MM.1S (cell line): ENCODE data around the gene RIPK4.

Source experiments
- DNase-seq: peaks from one replicate; pipeline ENCODE4 v3.0.0-alpha.2; 2015
- H2AFZ ChIP-seq: fragments of 300-600 bp; sonication (generic); 2 replicates; pipeline ENCODE4 v1.6.0; 2016; ENCODE audit warnings: antibody characterized with exemption, low read length
- H3F3A ChIP-seq: fragments of 300-600 bp; sonication (generic); 2 replicates; pipeline ENCODE4 v1.6.1; 2016; ENCODE audit warnings: mild to moderate bottlenecking, antibody characterized with exemption, low read length, moderate library complexity, mixed read lengths; ENCODE audit not compliant: insufficient read depth
- H3K27ac ChIP-seq: fragments of 300-600 bp; sonication (generic); 2 replicates; pipeline ENCODE4 v1.5.1; 2016; ENCODE audit warnings: mild to moderate bottlenecking, low read length
- H3K27me3 ChIP-seq: fragments of 300-600 bp; sonication (generic); replicated peaks from 2 replicates; pipeline ENCODE4 v1.6.0; 2016; ENCODE audit warnings: low read length; ENCODE audit not compliant: insufficient read depth
- H3K36me3 ChIP-seq: fragments of 300-600 bp; sonication (generic); replicated peaks from 2 replicates; pipeline ENCODE4 v1.6.1; 2016; ENCODE audit warnings: mild to moderate bottlenecking, low read length, mixed read lengths; ENCODE audit not compliant: insufficient read depth
- H3K4me1 ChIP-seq: fragments of 300-600 bp; sonication (generic); 2 replicates; pipeline ENCODE4 v1.6.1; 2016; ENCODE audit warnings: low read length, mixed read lengths
- H3K4me2 ChIP-seq: fragments of 300-600 bp; sonication (generic); 2 replicates; pipeline ENCODE4 v1.6.0; 2016; ENCODE audit warnings: low read depth, low read length
- H3K4me3 ChIP-seq: fragments of 300-600 bp; sonication (generic); 2 replicates; pipeline ENCODE4 v1.5.1; 2016; ENCODE audit warnings: low read length, mixed read lengths
- H3K79me2 ChIP-seq: fragments of 300-600 bp; sonication (generic); 2 replicates; pipeline ENCODE4 v1.6.1; 2016; ENCODE audit warnings: mixed run types, low read length, mixed read lengths
- H3K9ac ChIP-seq: fragments of 300-600 bp; sonication (generic); 2 replicates; pipeline ENCODE4 v1.6.1; 2016; ENCODE audit warnings: low read length, mixed read lengths
- H3K9me2 ChIP-seq: fragments of 300-600 bp; sonication (generic); replicated peaks from 2 replicates; pipeline ENCODE4 v1.6.1; 2016; ENCODE audit warnings: mild to moderate bottlenecking, low read length, mixed read lengths; ENCODE audit not compliant: insufficient read depth
- H3K9me3 ChIP-seq: fragments of 300-600 bp; sonication (generic); replicated peaks from 2 replicates; pipeline ENCODE4 v1.6.1; 2016; ENCODE audit warnings: mild to moderate bottlenecking, low read length, mixed read lengths; ENCODE audit not compliant: insufficient read depth
- H4K20me1 ChIP-seq: fragments of 300-600 bp; sonication (generic); 2 replicates; pipeline ENCODE4 v1.6.1; 2016; ENCODE audit warnings: mild to moderate bottlenecking, low read length, moderate library complexity, mixed read lengths; ENCODE audit not compliant: insufficient read depth
- EZH2 ChIP-seq: fragments of 300-600 bp; sonication (generic); optimal IDR thresholded peaks from 2 replicates; pipeline ENCODE3; 2017; ENCODE audit warnings: low read depth, mild to moderate bottlenecking, antibody characterized with exemption, low read length, mixed read lengths
- EZH2phosphoT487 ChIP-seq: fragments of 300-600 bp; sonication (generic); IDR thresholded peaks from 2 replicates; pipeline ENCODE4 v1.6.1; 2018; ENCODE audit warnings: antibody characterized with exemption, low read length
- TF ChIP-seq, protein P1 (sequence below): fragments of 300-600 bp; sonication (generic); IDR thresholded peaks from 2 replicates; pipeline ENCODE4 v1.5.1; 2016; ENCODE audit warnings: antibody characterized with exemption, low read length, mixed read lengths

Gene RIPK4

DNA sequence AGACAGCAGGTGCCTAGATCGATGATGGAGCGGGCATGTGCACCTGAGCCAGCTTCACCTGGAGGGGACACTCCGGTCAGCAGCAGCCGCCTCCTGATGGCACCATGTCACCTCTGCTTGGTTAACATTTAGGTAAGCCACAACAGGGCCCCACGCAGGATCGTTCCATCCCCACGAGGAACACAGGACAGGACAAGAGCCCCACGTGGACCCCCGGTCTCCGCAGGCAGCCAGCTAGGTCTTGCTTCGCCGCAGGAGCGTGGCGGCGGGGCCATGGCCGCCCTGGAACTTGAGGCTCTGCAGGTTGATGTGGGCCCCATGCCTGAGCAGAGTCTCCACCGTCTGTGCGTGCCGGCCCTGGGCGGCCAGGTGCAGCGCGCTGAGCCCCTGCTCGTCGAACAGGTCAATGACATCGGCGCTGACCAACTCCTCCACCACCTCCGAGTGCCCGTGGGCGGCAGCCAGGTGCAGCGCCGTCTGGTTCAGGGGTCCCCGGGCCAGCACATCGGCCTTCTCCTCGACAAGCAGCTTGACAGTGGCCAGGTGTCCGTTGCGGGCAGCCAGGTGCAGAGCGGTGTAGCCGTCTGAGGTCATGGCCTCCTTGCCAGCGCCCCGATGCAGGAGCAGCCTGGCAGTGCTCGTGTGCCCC lies 26.1 kb downstream of the RIPK4 start:
- H3K36me3 ChIP-seq, result no peaks in the 10 kb centered on the region
- no peak overlapping the region for H3K9ac ChIP-seq
- TF ChIP-seq EZH2 (no peak), EZH2phosphoT487 (no peak)
- TF ChIP-seq, protein P1, sequence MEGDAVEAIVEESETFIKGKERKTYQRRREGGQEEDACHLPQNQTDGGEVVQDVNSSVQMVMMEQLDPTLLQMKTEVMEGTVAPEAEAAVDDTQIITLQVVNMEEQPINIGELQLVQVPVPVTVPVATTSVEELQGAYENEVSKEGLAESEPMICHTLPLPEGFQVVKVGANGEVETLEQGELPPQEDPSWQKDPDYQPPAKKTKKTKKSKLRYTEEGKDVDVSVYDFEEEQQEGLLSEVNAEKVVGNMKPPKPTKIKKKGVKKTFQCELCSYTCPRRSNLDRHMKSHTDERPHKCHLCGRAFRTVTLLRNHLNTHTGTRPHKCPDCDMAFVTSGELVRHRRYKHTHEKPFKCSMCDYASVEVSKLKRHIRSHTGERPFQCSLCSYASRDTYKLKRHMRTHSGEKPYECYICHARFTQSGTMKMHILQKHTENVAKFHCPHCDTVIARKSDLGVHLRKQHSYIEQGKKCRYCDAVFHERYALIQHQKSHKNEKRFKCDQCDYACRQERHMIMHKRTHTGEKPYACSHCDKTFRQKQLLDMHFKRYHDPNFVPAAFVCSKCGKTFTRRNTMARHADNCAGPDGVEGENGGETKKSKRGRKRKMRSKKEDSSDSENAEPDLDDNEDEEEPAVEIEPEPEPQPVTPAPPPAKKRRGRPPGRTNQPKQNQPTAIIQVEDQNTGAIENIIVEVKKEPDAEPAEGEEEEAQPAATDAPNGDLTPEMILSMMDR, result no peak
- H3K4me2 ChIP-seq, result no peak overlapping the region
- no peaks in the 10 kb centered on the region for H3K9me2 ChIP-seq
- no peaks in the 10 kb centered on the region for H3F3A ChIP-seq
- H3K27ac ChIP-seq, result no peak overlapping the region
- no peak for DNase-seq
- H3K27me3 ChIP-seq, result peaks cover 98% of the 10 kb centered on the region
- H2AFZ ChIP-seq, result no peak overlapping the region
- no peaks in the 10 kb centered on the region for H3K9me3 ChIP-seq
- H3K4me3 ChIP-seq, result no peak overlapping the region
- no peaks in the 10 kb centered on the region for H4K20me1 ChIP-seq
- no peaks in the 10 kb centered on the region for H3K79me2 ChIP-seq
- no peaks in the 10 kb centered on the region for H3K4me1 ChIP-seq

DNA sequence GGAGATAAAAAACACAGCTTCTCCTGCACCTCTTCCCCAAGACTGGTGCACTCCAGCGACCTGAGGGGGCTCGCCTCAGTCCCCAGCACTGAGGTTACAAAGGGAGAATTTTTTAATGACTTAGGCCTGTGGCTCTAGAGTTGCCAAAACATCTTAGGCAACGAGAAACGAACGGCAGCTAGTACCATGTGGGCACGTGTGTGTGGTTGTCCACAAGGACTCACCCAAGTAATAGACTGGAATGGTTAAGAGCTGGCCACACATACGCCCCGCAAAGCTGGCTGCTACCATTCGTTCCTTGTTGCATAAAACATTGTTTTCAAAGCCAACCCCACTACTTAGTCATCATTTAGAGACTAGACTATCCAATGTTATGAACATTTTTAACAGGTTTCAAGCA lies 26.9 kb downstream of the RIPK4 start:
- TF ChIP-seq, protein P1, result no peak
- no peak for TF ChIP-seq EZH2phosphoT487
- no peak for TF ChIP-seq EZH2
- H3K36me3 ChIP-seq, result no peaks in the 10 kb centered on the region

DNA sequence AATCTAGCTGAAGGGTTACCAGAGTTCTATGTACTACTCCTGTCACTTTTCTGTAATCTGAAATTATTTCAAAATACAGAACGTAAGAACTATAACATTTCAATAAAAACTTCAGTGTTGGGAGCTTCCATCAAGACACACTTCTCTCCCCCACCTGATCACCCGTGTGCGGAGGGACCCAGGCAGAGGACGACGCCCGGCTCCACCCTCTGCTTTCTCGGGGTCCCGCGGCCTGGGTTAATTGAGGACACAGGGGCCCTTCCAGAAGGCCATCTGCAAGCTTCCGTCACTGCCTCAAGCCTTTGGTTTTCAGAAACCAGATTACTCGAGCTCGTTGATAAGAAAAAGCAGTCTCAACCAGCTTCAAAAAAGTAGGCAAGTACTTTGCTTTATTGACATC lies 27.8 kb downstream of the RIPK4 start:
- TF ChIP-seq EZH2phosphoT487 (no peak), EZH2 (no peak)
- TF ChIP-seq, protein P1, result no peak
- H3K27me3 ChIP-seq, result peaks cover 98% of the 10 kb centered on the region
- no peaks in the 10 kb centered on the region for H3K9me3 ChIP-seq
- no peaks in the 10 kb centered on the region for H3K4me1 ChIP-seq
- DNase-seq, result no peak
- H3K79me2 ChIP-seq, result no peaks in the 10 kb centered on the region
- no peaks in the 10 kb centered on the region for H3K36me3 ChIP-seq
- H3K4me2 ChIP-seq, result no peak overlapping the region
- H3K27ac ChIP-seq, result no peak overlapping the region
- no peaks in the 10 kb centered on the region for H3F3A ChIP-seq
- no peak overlapping the region for H3K4me3 ChIP-seq
- H3K9me2 ChIP-seq, result no peaks in the 10 kb centered on the region; the same call in 1 of the 2 replicates
- no peak overlapping the region for H3K9ac ChIP-seq
- no peak overlapping the region for H2AFZ ChIP-seq
- H4K20me1 ChIP-seq, result no peaks in the 10 kb centered on the region

More for the DNA sequence above, 26.9 kb downstream of the RIPK4 start:
- Histone ChIP-seq H3F3A (no peaks in the 10 kb centered on the region), H3K4me3 (no peak overlapping the region), H3K4me2 (no peak overlapping the region), H3K79me2 (no peaks in the 10 kb centered on the region), H2AFZ (no peak overlapping the region), H3K9me2 (no peaks in the 10 kb centered on the region; the same call in 1 of the 2 replicates), H3K9ac (no peak overlapping the region), H3K27ac (no peak overlapping the region), H3K4me1 (no peaks in the 10 kb centered on the region), H3K9me3 (no peaks in the 10 kb centered on the region), H3K27me3 (peaks cover 98% of the 10 kb centered on the region), H4K20me1 (no peaks in the 10 kb centered on the region)
- no peak for DNase-seq
